Neural progenitor cell (in vitro differentiated cells): ENCODE results near the gene ASH1L. TPM values are rescaled to one million over a fixed set of nuclear protein-coding genes. Genes with fewer than 3 reads are reported as not detected.

ENCODE experiments used
- DNase-seq: peaks from one replicate; pipeline ENCODE4 v3.0.0-alpha.2; 2016; ENCODE audit warnings: low spot score
- H2AFZ ChIP-seq: fragments of 200-600 bp; sonication (generic); replicated peaks from 2 replicates; pipeline ENCODE4 v1.6.1; 2016; ENCODE audit warnings: antibody characterized with exemption
- H3F3A ChIP-seq: fragments of 200-600 bp; sonication (generic); 2 replicates; pipeline ENCODE4 v1.6.1; 2016; ENCODE audit warnings: antibody characterized with exemption, low read depth
- H3K27ac ChIP-seq: fragments of 200-600 bp; sonication (generic); 2 replicates; pipeline ENCODE4 v1.5.1; 2016; ENCODE audit warnings: mild to moderate bottlenecking
- H3K27me3 ChIP-seq: fragments of 200-600 bp; sonication (generic); 2 replicates; pipeline ENCODE4 v1.6.1; 2016; ENCODE audit warnings: mild to moderate bottlenecking, moderate library complexity
- H3K36me3 ChIP-seq: fragments of 200-600 bp; sonication (generic); 2 replicates; pipeline ENCODE4 v1.5.1; 2016
- H3K4me1 ChIP-seq: fragments of 200-600 bp; sonication (generic); 2 replicates; pipeline ENCODE4 v1.6.1; 2016; ENCODE audit warnings: mixed run types
- H3K4me2 ChIP-seq: fragments of 200-600 bp; sonication (generic); 2 replicates; pipeline ENCODE4 v1.6.1; 2016
- H3K4me3 ChIP-seq: fragments of 200-600 bp; sonication (generic); 2 replicates; pipeline ENCODE4 v1.5.1; 2016
- H3K79me2 ChIP-seq: fragments of 200-600 bp; sonication (generic); 2 replicates; pipeline ENCODE4 v1.6.1; 2016; ENCODE audit warnings: low read depth
- H3K9ac ChIP-seq: fragments of 200-600 bp; sonication (generic); 2 replicates; pipeline ENCODE4 v1.6.1; 2016
- H3K9me3 ChIP-seq: fragments of 200-600 bp; sonication (generic); 2 replicates; pipeline ENCODE4 v1.5.1; 2016; ENCODE audit warnings: low read depth
- H4K20me1 ChIP-seq: fragments of 200-600 bp; sonication (generic); 2 replicates; pipeline ENCODE4 v1.6.1; 2016; ENCODE audit warnings: low read depth
- H3K27ac Mint-ChIP-seq: 3 replicates; pipeline ENCODE4 v1.8.0; 2021; ENCODE audit warnings: mixed read lengths
- H3K27me3 Mint-ChIP-seq: 2 replicates; pipeline ENCODE4 v1.8.0; 2022; ENCODE audit warnings: low read depth, mild to moderate bottlenecking, inconsistent platforms, moderate library complexity, mixed read lengths; ENCODE audit not compliant: insufficient read depth
- H3K36me3 Mint-ChIP-seq: 3 replicates; pipeline ENCODE4 v1.8.0; 2021; ENCODE audit warnings: mixed read lengths
- H3K4me1 Mint-ChIP-seq: 3 replicates; pipeline ENCODE4 v1.8.0; 2021; ENCODE audit warnings: mixed read lengths
- H3K4me3 Mint-ChIP-seq: 3 replicates; pipeline ENCODE4 v1.8.0; 2021; ENCODE audit warnings: mild to moderate bottlenecking, moderate library complexity, mixed read lengths
- H3K9me3 Mint-ChIP-seq: 3 replicates; pipeline ENCODE4 v1.8.0; 2020; ENCODE audit warnings: mixed read lengths
- CTCF ChIP-seq: fragments of 200-600 bp; sonication (generic); IDR thresholded peaks from 2 replicates; pipeline ENCODE4 v1.5.1; 2017; ENCODE audit warnings: antibody characterized with exemption, mild to moderate bottlenecking
- EZH2 ChIP-seq: fragments of 200-600 bp; sonication (generic); IDR thresholded peaks from 2 replicates; pipeline ENCODE4 v1.6.1; 2017; ENCODE audit warnings: antibody characterized with exemption, mild to moderate bottlenecking, moderate library complexity
- EZH2phosphoT487 ChIP-seq: fragments of 200-600 bp; sonication (generic); IDR thresholded peaks from 2 replicates; pipeline ENCODE4 v1.6.1; 2017; ENCODE audit warnings: antibody characterized with exemption
- total RNA-seq: library from RNA; depleted of rRNA; stranded (reverse); fragments of >200 nt; gene quantifications from 2 replicates; pipeline ENCODE4 v1.2.3, GENCODE V29; 2015; ENCODE audit warnings: low replicate concordance

Gene ASH1L
- total RNA-seq, 1 donor from 2014 or later = 42.1 TPM

- Mint-ChIP-seq H3K36me3 (peaks cover 39% of the 10 kb centered on the region), H3K4me3 (peak overlapping the region; percentile 57), H3K4me1 (peaks cover 29% of the 10 kb centered on the region), H3K27ac (no peak overlapping the region), H3K9me3 (no peaks in the 10 kb centered on the region), H3K27me3 (peaks cover 5% of the 10 kb centered on the region)
- TF ChIP-seq CTCF (no peak), EZH2 (no peak), EZH2phosphoT487 (no peak)
- H3K9ac ChIP-seq = no peak overlapping the region
- no peak overlapping the region for H2AFZ ChIP-seq
- no peak for DNase-seq
- peaks cover 14% of the 10 kb centered on the region for H3K4me1 ChIP-seq
- H3F3A ChIP-seq = peaks cover 33% of the 10 kb centered on the region
- no peaks in the 10 kb centered on the region for H3K9me3 ChIP-seq
- peaks cover 43% of the 10 kb centered on the region for H3K79me2 ChIP-seq
- no peak overlapping the region for H3K4me3 ChIP-seq
- H3K27me3 ChIP-seq = no peaks in the 10 kb centered on the region
- peaks cover 57% of the 10 kb centered on the region for H4K20me1 ChIP-seq
- no peak overlapping the region for H3K4me2 ChIP-seq
- no peak overlapping the region for H3K27ac ChIP-seq
- H3K36me3 ChIP-seq = no peaks in the 10 kb centered on the region
Measured at GRCh38 chr1:155313261-155313660, 249.3 kb downstream of the ASH1L start.

- Histone ChIP-seq H3K4me2 (peak overlapping the region; percentile 93), H3K36me3 (no peaks in the 10 kb centered on the region), H3K9me3 (no peaks in the 10 kb centered on the region), H4K20me1 (peaks cover 43% of the 10 kb centered on the region), H3K4me1 (peaks cover 14% of the 10 kb centered on the region), H3K27ac (peak overlapping the region; percentile 78), H3K27me3 (no peaks in the 10 kb centered on the region), H3K79me2 (peaks cover 43% of the 10 kb centered on the region), H3K9ac (peak overlapping the region; percentile 93), H2AFZ (no peak overlapping the region), H3K4me3 (peak overlapping the region; percentile 87), H3F3A (peaks cover 22% of the 10 kb centered on the region)
- Mint-ChIP-seq H3K4me3 (peak overlapping the region; percentile 99), H3K9me3 (no peaks in the 10 kb centered on the region), H3K4me1 (peaks cover 52% of the 10 kb centered on the region), H3K27ac (peak overlapping the region; percentile 98), H3K27me3 (peaks cover 12% of the 10 kb centered on the region), H3K36me3 (peaks cover 23% of the 10 kb centered on the region)
- TF ChIP-seq EZH2 (no peak), CTCF (no peak), EZH2phosphoT487 (no peak)
- DNase-seq = peak; percentile 43
Measured at GRCh38 chr1:155309423-155310021, 253.1 kb downstream of the ASH1L start.

GRCh38 chr1:155308493-155309422, 253.8 kb downstream of the ASH1L start, which contains the start of gene FDPS:
TSS of gene FDPS (plus strand) at chr1:155308866. CDS start at chr1:155309790, 924 bp downstream.
- TF ChIP-seq EZH2phosphoT487 (no peak), EZH2 (no peak), CTCF (no peak)
- Histone ChIP-seq H2AFZ (peak within 1 kb of the TSS; percentile 61), H3K27me3 (no peaks in the 10 kb centered on the region), H3K36me3 (no peaks in the 10 kb centered on the region), H4K20me1 (peaks cover 36% of the 10 kb centered on the region), H3K4me2 (peak within 1 kb of the TSS; percentile 93), H3K9me3 (no peaks in the 10 kb centered on the region), H3K4me1 (peaks cover 14% of the 10 kb centered on the region), H3K79me2 (peaks cover 43% of the 10 kb centered on the region), H3K9ac (peak within 1 kb of the TSS; percentile 93), H3K4me3 (peak within 1 kb of the TSS; percentile 87), H3K27ac (peak within 1 kb of the TSS; percentile 97), H3F3A (peaks cover 22% of the 10 kb centered on the region)
- peak within 1 kb of the TSS; percentile 98 for H3K27ac Mint-ChIP-seq
- DNase-seq = peak; percentile 98
- H3K36me3 Mint-ChIP-seq = peaks cover 23% of the 10 kb centered on the region
- H3K4me1 Mint-ChIP-seq = peaks cover 52% of the 10 kb centered on the region
- no peaks in the 10 kb centered on the region for H3K9me3 Mint-ChIP-seq
- H3K4me3 Mint-ChIP-seq = peak within 1 kb of the TSS; percentile 99
- H3K27me3 Mint-ChIP-seq = peaks cover 12% of the 10 kb centered on the region
